Mesendoderm (in vitro differentiated cells): ENCODE measurements around the gene CAPN14.

Experiments
- DNase-seq: peaks from one replicate; pipeline ENCODE4 v3.0.0; 2013
- H2AK5ac ChIP-seq: 2 replicates; pipeline ENCODE4 v1.6.1; 2013; ENCODE audit warnings: low read length, inconsistent platforms
- H2BK120ac ChIP-seq: 2 replicates; pipeline ENCODE4 v1.6.1; 2013; ENCODE audit warnings: low read depth, mild to moderate bottlenecking, low read length, moderate library complexity, mixed read lengths
- H2BK15ac ChIP-seq: replicated peaks from 2 replicates; pipeline ENCODE4 v1.6.1; 2013; ENCODE audit warnings: low read depth, mild to moderate bottlenecking, moderate library complexity
- H2BK5ac ChIP-seq: 2 replicates; pipeline ENCODE4 v1.6.1; 2013; ENCODE audit warnings: low read length, inconsistent platforms
- H3K18ac ChIP-seq: 2 replicates; pipeline ENCODE4 v1.6.1; 2013; ENCODE audit warnings: mild to moderate bottlenecking, low read length, mixed read lengths
- H3K23ac ChIP-seq: one replicate; pipeline ENCODE4 v1.6.1; 2013; ENCODE audit warnings: low read length
- H3K27ac ChIP-seq: 2 replicates; pipeline ENCODE4 v1.5.1; 2013; ENCODE audit warnings: low read depth, mild to moderate bottlenecking, inconsistent platforms, low read length, moderate library complexity
- H3K27me3 ChIP-seq: 2 replicates; pipeline ENCODE4 v1.6.1; 2013; ENCODE audit warnings: low read length, control low read depth, mild to moderate bottlenecking, inconsistent platforms; ENCODE audit not compliant: insufficient read depth, poor library complexity
- H3K36me3 ChIP-seq: 2 replicates; pipeline ENCODE4 v1.6.1; 2013; ENCODE audit warnings: low read length, inconsistent platforms; ENCODE audit not compliant: control insufficient read depth, insufficient read depth
- H3K4ac ChIP-seq: one replicate; pipeline ENCODE4 v1.6.1; 2013; ENCODE audit warnings: low read depth, mild to moderate bottlenecking, low read length, moderate library complexity
- H3K4me1 ChIP-seq: 2 replicates; pipeline ENCODE4 v1.6.1; 2013; ENCODE audit warnings: low read depth, low read length, inconsistent platforms; ENCODE audit not compliant: control insufficient read depth
- H3K4me2 ChIP-seq: 2 replicates; pipeline ENCODE4 v1.6.1; 2013; ENCODE audit warnings: low read length
- H3K4me3 ChIP-seq: 2 replicates; pipeline ENCODE4 v1.5.1; 2013; ENCODE audit warnings: mild to moderate bottlenecking, low read length
- H3K56ac ChIP-seq: one replicate; pipeline ENCODE4 v1.6.1; 2013; ENCODE audit warnings: low read length
- H3K79me1 ChIP-seq: 2 replicates; pipeline ENCODE4 v1.6.1; 2013; ENCODE audit warnings: low read length, inconsistent platforms
- H3K79me2 ChIP-seq: 2 replicates; pipeline ENCODE4 v1.6.1; 2013; ENCODE audit warnings: mild to moderate bottlenecking, low read length; ENCODE audit not compliant: control insufficient read depth, insufficient read depth
- H3K9ac ChIP-seq: 2 replicates; pipeline ENCODE4 v1.6.1; 2013; ENCODE audit warnings: low read length, inconsistent platforms
- H4K5ac ChIP-seq: one replicate; pipeline ENCODE4 v1.6.1; 2013; ENCODE audit warnings: low read length
- H4K8ac ChIP-seq: one replicate; pipeline ENCODE4 v1.6.1; 2013; ENCODE audit warnings: low read depth, mild to moderate bottlenecking, control low read depth, low read length, moderate library complexity
- WGBS: extraction: QIAGEN DNeasy Blood & Tissue Kit; methylation state at CpG from one replicate; pipeline ENCODE4 v1.1.7; 2013; ENCODE audit warnings: low lambda C conversion rate, missing lambda C conversion rate; ENCODE audit not compliant: insufficient coverage; ENCODE audit errors: extremely low coverage; 5-methylcytosine and 5-hydroxymethylcytosine counted together

CAPN14 gene

GRCh38 chr2:31253356-31254131 lies 36.2 kb upstream of the CAPN14 start:
- H3K23ac ChIP-seq: no peak overlapping the region
- DNase-seq: peak; percentile 39
- H3K4ac ChIP-seq: no peak overlapping the region
- H3K18ac ChIP-seq: no peak overlapping the region
- H3K9ac ChIP-seq: no peak overlapping the region
- no peaks in the 10 kb centered on the region for H3K27me3 ChIP-seq
- no peak overlapping the region for H3K56ac ChIP-seq
- no peaks in the 10 kb centered on the region for H3K4me1 ChIP-seq
- H3K4me2 ChIP-seq: no peak overlapping the region
- H3K79me2 ChIP-seq: no peaks in the 10 kb centered on the region
- H3K79me1 ChIP-seq: no peaks in the 10 kb centered on the region
- no CpG with 5 or more reads among the region's 13 CpGs for WGBS
- H4K8ac ChIP-seq: no peak overlapping the region
- no peak overlapping the region for H2BK120ac ChIP-seq
- H4K5ac ChIP-seq: no peak overlapping the region
- no peak overlapping the region for H2BK15ac ChIP-seq
- peaks cover 5% of the 10 kb centered on the region for H3K36me3 ChIP-seq
- H2BK5ac ChIP-seq: no peak overlapping the region
- H3K27ac ChIP-seq: no peak overlapping the region
- H3K4me3 ChIP-seq: no peak overlapping the region
- no peak overlapping the region for H2AK5ac ChIP-seq

GRCh38 chr2:31251851-31252250 lies 34.5 kb upstream of the CAPN14 start:
- Histone ChIP-seq H3K56ac (no peak overlapping the region), H4K5ac (no peak overlapping the region), H3K79me1 (no peaks in the 10 kb centered on the region), H3K4me2 (no peak overlapping the region), H4K8ac (no peak overlapping the region), H3K36me3 (peaks cover 5% of the 10 kb centered on the region), H3K4ac (no peak overlapping the region), H2BK5ac (no peak overlapping the region), H3K18ac (no peak overlapping the region), H3K4me3 (no peak overlapping the region), H3K27me3 (no peaks in the 10 kb centered on the region), H2BK15ac (no peak overlapping the region), H3K4me1 (no peaks in the 10 kb centered on the region), H3K79me2 (no peaks in the 10 kb centered on the region), H2BK120ac (no peak overlapping the region), H2AK5ac (no peak overlapping the region), H3K27ac (no peak overlapping the region), H3K9ac (no peak overlapping the region), H3K23ac (no peak overlapping the region)
- no peak for DNase-seq
- no CpG with 5 or more reads among the region's 6 CpGs for WGBS

- Histone ChIP-seq H3K56ac (no peak overlapping the region), H3K4ac (no peak overlapping the region), H2BK5ac (no peak overlapping the region), H3K9ac (no peak overlapping the region), H3K4me3 (no peak overlapping the region), H3K79me1 (no peaks in the 10 kb centered on the region), H4K5ac (no peak overlapping the region), H3K4me1 (no peaks in the 10 kb centered on the region), H4K8ac (no peak overlapping the region), H2AK5ac (no peak overlapping the region), H3K27me3 (no peaks in the 10 kb centered on the region), H3K79me2 (no peaks in the 10 kb centered on the region), H3K23ac (peak overlapping the region; percentile 45), H3K36me3 (peaks cover 5% of the 10 kb centered on the region), H2BK120ac (no peak overlapping the region), H3K27ac (no peak overlapping the region), H3K4me2 (no peak overlapping the region), H3K18ac (no peak overlapping the region), H2BK15ac (no peak overlapping the region)
- no CpG with 5 or more reads among the region's 3 CpGs for WGBS
- no peak for DNase-seq
These were observed 33.7 kb upstream of the CAPN14 start for GRCh38 chr2:31251018-31251417.

GRCh38 chr2:31249009-31249690 lies 31.8 kb upstream of the CAPN14 start:
- Histone ChIP-seq H3K27ac (no peak overlapping the region), H3K9ac (no peak overlapping the region), H3K4me2 (no peak overlapping the region), H2BK15ac (no peak overlapping the region), H3K4me3 (no peak overlapping the region), H4K5ac (no peak overlapping the region), H3K27me3 (no peaks in the 10 kb centered on the region), H3K4ac (no peak overlapping the region), H3K4me1 (no peaks in the 10 kb centered on the region), H2BK5ac (no peak overlapping the region), H3K79me1 (no peaks in the 10 kb centered on the region), H3K56ac (no peak overlapping the region), H3K18ac (no peak overlapping the region), H2BK120ac (no peak overlapping the region), H3K36me3 (peaks cover 5% of the 10 kb centered on the region), H4K8ac (no peak overlapping the region), H3K79me2 (no peaks in the 10 kb centered on the region), H3K23ac (no peak overlapping the region), H2AK5ac (no peak overlapping the region)
- no CpG with 5 or more reads among the region's 15 CpGs for WGBS
- no peak for DNase-seq

- H2BK120ac ChIP-seq: no peak overlapping the region
- no peak for DNase-seq
- peaks cover 5% of the 10 kb centered on the region for H3K36me3 ChIP-seq
- no peak overlapping the region for H3K9ac ChIP-seq
- no peaks in the 10 kb centered on the region for H3K4me1 ChIP-seq
- H3K4ac ChIP-seq: no peak overlapping the region
- H3K27ac ChIP-seq: no peak overlapping the region
- WGBS: no CpG with 5 or more reads among the region's 3 CpGs
- H3K4me2 ChIP-seq: no peak overlapping the region
- no peak overlapping the region for H3K18ac ChIP-seq
- no peak overlapping the region for H3K56ac ChIP-seq
- no peaks in the 10 kb centered on the region for H3K79me1 ChIP-seq
- H3K79me2 ChIP-seq: no peaks in the 10 kb centered on the region
- no peak overlapping the region for H2BK5ac ChIP-seq
- no peak overlapping the region for H2BK15ac ChIP-seq
- H3K23ac ChIP-seq: no peak overlapping the region
- H2AK5ac ChIP-seq: no peak overlapping the region
- H4K8ac ChIP-seq: no peak overlapping the region
- no peak overlapping the region for H4K5ac ChIP-seq
- no peaks in the 10 kb centered on the region for H3K27me3 ChIP-seq
- no peak overlapping the region for H3K4me3 ChIP-seq
These were observed 30.8 kb upstream of the CAPN14 start for GRCh38 chr2:31248139-31248538.
